MCF 10A (cell line): ENCODE results near the gene CEP135. TPM values are rescaled to one million over a fixed set of nuclear protein-coding genes. Genes with fewer than 3 reads are reported as not detected.

Experiments
- BruUV-seq: library from RNA; stranded (reverse); fragments of 400-500 nt; replicated peaks from 2 replicates; lab custom pipeline; 2021; lab: Mats Ljungman, UMichigan
- CTCF ChIA-PET: fragments of 300-600 bp; sonication (Branson Sonifier 250); formaldehyde crosslinking; extraction: SDS; loops from one replicate; lab custom pipeline; 2021; ENCODE audit warnings: antibody characterized with exemption, inconsistent platforms; lab: Yijun Ruan, JAX
- POLR2A ChIA-PET: fragments of 300-600, 350-650 bp; sonication (Branson Sonifier 250); formaldehyde crosslinking; extraction: SDS; loops from one replicate; lab custom pipeline; 2020; ENCODE audit warnings: antibody characterized with exemption, inconsistent platforms; lab: Yijun Ruan, JAX
- DNase-seq: peaks from one replicate; pipeline ENCODE4 v3.0.0-alpha.2; 2018; ENCODE audit not compliant: unreplicated experiment
- H3K27ac Mint-ChIP-seq: one replicate; pipeline ENCODE4 v1.8.0; 2022; ENCODE audit warnings: mild to moderate bottlenecking, low read depth, mixed read lengths; ENCODE audit not compliant: unreplicated experiment
- H3K27me3 Mint-ChIP-seq: one replicate; pipeline ENCODE4 v1.8.0; 2022; ENCODE audit warnings: mixed read lengths; ENCODE audit not compliant: insufficient read depth, unreplicated experiment
- H3K36me3 Mint-ChIP-seq: one replicate; pipeline ENCODE4 v1.8.0; 2022; ENCODE audit warnings: mild to moderate bottlenecking, moderate library complexity, mixed read lengths; ENCODE audit not compliant: insufficient read depth, unreplicated experiment
- H3K4me1 Mint-ChIP-seq: one replicate; pipeline ENCODE4 v1.8.0; 2022; ENCODE audit warnings: mixed read lengths; ENCODE audit not compliant: insufficient read depth, unreplicated experiment
- H3K4me3 Mint-ChIP-seq: one replicate; pipeline ENCODE4 v1.8.0; 2022; ENCODE audit warnings: mild to moderate bottlenecking, moderate library complexity, mixed read lengths; ENCODE audit not compliant: unreplicated experiment
- H3K9me3 Mint-ChIP-seq: one replicate; pipeline ENCODE4 v1.8.0; 2022; ENCODE audit warnings: mixed read lengths; ENCODE audit not compliant: unreplicated experiment
- intact Hi-C: fragments of 100-400 bp; cut with micrococcal nuclease; formaldehyde crosslinking; loops from 2 replicates; pipeline ENCODE4 v1.14.1; 2022
- total RNA-seq: library from RNA; stranded (reverse); gene quantifications from 2 replicates; pipeline ENCODE4 v1.2.3, GENCODE V29; 2022
- TF ChIP-seq, protein P1 (sequence below): fragments of 200-600 bp; IDR thresholded peaks from one replicate; pipeline ENCODE4 v1.8.0; 2022; ENCODE audit warnings: antibody characterized with exemption, mild to moderate bottlenecking; ENCODE audit not compliant: unreplicated experiment

The CEP135 gene
- total RNA-seq, 1 experiment from 2014 or later: 12.4 TPM

DNA sequence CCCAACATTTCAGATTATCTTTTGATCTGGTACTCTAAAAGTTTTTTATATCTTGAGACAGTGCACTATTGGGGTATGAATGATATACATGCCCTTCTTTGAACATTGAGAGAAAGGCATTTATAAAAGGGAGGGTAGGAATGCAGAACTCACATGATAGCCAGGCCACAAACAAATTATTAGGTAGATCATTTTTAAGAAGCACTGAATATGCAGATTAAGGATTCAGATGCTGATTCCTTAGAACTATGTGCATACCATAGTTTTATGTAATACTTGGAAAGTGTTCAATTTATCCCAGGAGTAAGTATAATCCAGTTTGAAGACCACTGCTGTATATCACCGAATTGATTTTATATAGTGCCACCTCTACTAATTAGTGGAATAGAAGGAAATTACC lies 18.6 kb downstream of the CEP135 start:
- peaks cover 21% of the 10 kb centered on the region for H3K36me3 Mint-ChIP-seq
- no peak overlapping the region for H3K4me3 Mint-ChIP-seq
- peak overlapping the region; percentile 57 for H3K27ac Mint-ChIP-seq
- H3K27me3 Mint-ChIP-seq: no peaks in the 10 kb centered on the region
- H3K4me1 Mint-ChIP-seq: peaks cover 10% of the 10 kb centered on the region
- no peaks in the 10 kb centered on the region for H3K9me3 Mint-ChIP-seq
- CTCF ChIA-PET: no interaction called here
- TF ChIP-seq, protein P1, sequence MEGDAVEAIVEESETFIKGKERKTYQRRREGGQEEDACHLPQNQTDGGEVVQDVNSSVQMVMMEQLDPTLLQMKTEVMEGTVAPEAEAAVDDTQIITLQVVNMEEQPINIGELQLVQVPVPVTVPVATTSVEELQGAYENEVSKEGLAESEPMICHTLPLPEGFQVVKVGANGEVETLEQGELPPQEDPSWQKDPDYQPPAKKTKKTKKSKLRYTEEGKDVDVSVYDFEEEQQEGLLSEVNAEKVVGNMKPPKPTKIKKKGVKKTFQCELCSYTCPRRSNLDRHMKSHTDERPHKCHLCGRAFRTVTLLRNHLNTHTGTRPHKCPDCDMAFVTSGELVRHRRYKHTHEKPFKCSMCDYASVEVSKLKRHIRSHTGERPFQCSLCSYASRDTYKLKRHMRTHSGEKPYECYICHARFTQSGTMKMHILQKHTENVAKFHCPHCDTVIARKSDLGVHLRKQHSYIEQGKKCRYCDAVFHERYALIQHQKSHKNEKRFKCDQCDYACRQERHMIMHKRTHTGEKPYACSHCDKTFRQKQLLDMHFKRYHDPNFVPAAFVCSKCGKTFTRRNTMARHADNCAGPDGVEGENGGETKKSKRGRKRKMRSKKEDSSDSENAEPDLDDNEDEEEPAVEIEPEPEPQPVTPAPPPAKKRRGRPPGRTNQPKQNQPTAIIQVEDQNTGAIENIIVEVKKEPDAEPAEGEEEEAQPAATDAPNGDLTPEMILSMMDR: no peak
- POLR2A ChIA-PET: no interaction called here
- intact Hi-C loops: no loop called here
- no TSS peak for BruUV-seq
- DNase-seq: no peak

- DNase-seq: no peak
- ChIA-PET POLR2A (interaction anchor here (0.5 to 1.0 kb wide), 2 partner anchors 14 to 25 kb away, joined by 3 read pairs; partner anchors contain the start of gene CEP135), CTCF (no interaction called here)
- intact Hi-C loops: no loop called here
- Mint-ChIP-seq H3K36me3 (peaks cover 23% of the 10 kb centered on the region), H3K27ac (no peak overlapping the region), H3K27me3 (no peaks in the 10 kb centered on the region), H3K4me1 (no peaks in the 10 kb centered on the region), H3K9me3 (no peaks in the 10 kb centered on the region), H3K4me3 (no peak overlapping the region)
- BruUV-seq: no TSS peak
- TF ChIP-seq, protein P1: no peak
Measured at GRCh38 chr4:55973650-55974049, 24.9 kb downstream of the CEP135 start.

DNA sequence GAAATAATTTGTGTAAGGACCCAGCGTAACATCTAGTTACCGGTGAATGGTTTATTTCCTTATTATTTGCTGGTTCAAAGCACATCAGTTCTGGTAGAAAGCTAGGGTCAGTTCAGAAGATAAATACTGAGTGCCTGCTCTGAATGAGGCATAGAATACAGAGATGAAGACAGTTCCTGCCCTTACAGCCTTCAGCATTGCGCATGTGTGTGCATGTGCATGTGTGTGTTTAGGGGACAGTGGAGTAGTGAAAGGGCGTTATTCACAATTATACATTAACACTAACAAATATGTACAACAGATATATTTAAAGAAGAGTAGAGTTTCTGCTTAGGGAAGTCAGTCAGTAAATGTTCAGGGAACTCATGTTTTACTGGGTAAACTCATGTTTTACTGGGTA lies 29.1 kb downstream of the CEP135 start:
- ChIA-PET CTCF (interaction anchor here (1.0 kb wide), 1 partner anchor 31 kb away, joined by 4 read pairs; no protein-coding TSS in a partner anchor), POLR2A (no interaction called here)
- no peaks in the 10 kb centered on the region for H3K9me3 Mint-ChIP-seq
- H3K27me3 Mint-ChIP-seq: no peaks in the 10 kb centered on the region
- H3K27ac Mint-ChIP-seq: no peak overlapping the region
- H3K4me1 Mint-ChIP-seq: no peaks in the 10 kb centered on the region
- intact Hi-C loops: no loop called here
- TF ChIP-seq, protein P1: no peak
- H3K36me3 Mint-ChIP-seq: peaks cover 40% of the 10 kb centered on the region
- DNase-seq: no peak
- no TSS peak for BruUV-seq
- H3K4me3 Mint-ChIP-seq: no peak overlapping the region

DNA sequence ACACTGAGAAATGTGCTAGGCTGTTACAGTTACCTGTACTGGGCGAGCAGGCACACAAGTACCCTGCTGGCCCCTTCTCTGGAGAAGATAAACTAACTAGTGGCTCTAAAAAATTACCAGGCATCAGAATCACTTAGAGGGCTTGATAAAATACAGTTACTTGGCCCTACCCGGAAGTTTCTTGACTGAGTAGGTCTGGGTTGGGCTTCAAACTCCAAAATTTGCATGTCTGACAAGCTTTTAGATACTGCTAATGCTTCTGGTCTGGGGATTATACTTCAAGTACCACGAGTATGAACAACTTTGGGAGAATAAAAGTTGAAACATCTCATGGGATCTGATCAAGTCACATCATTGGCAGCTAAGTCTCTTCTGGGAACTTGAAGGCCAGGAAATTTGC lies 30.8 kb downstream of the CEP135 start:
- no peaks in the 10 kb centered on the region for H3K4me1 Mint-ChIP-seq
- CTCF ChIA-PET: no interaction called here
- TF ChIP-seq, protein P1: no peak
- H3K9me3 Mint-ChIP-seq: no peaks in the 10 kb centered on the region
- DNase-seq: no peak
- H3K27me3 Mint-ChIP-seq: no peaks in the 10 kb centered on the region
- intact Hi-C loops: no loop called here
- H3K27ac Mint-ChIP-seq: no peak overlapping the region
- no TSS peak for BruUV-seq
- H3K4me3 Mint-ChIP-seq: no peak overlapping the region
- POLR2A ChIA-PET: no interaction called here
- H3K36me3 Mint-ChIP-seq: peaks cover 50% of the 10 kb centered on the region
